HG03342 (cell line): ENCODE results near the gene LGALS4.
"Not testable (repeated sequence)": the region's sequence is repeated elsewhere in the genome, so short reads cannot be mapped to it uniquely, and the experiment has no call there.

ENCODE experiments used
- ATAC-seq: cut with Tn5 transposase; IDR thresholded peaks from one replicate; pipeline ENCODE4 v1.9.1; 2021; ENCODE audit warnings: mild to moderate bottlenecking, moderate library complexity; ENCODE audit not compliant: unreplicated experiment

The LGALS4 gene

DNA sequence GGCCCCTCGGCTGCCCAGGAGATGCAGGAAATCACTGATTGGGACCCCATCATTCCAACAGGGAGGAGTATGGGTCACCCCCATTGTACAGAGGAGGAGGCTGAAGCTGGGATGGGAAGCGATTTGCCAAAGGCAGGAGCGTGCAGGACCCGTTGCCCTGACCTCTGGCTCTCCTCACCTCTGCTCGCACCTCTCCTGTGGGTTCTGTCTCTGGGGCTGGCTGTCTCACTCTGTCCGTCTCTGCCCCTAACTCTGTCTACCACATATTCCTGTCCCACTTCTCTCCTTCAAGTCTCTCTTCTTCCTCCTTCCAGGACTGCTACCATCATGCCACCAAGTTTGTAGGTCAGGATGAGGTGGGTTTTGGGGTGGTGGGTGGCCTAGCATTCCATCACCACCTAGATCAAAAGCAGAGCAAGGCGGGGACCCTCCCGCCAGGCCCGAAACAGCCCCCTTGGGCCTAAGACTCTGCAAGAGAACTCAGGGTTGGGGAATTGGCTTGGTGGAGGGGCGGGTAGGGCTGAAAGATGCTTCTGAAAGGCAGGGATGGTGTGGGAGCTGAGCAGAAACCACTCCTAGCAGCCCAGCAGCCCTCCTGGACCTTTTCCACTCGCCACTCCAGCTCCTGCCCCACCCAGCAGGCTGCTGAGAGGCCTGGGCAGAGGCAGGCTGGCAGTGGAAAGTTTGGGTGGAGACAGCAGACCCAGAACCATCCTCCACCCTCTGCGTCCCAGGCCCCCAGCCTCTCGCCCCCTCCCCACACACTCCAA lies 38.4 kb downstream of the LGALS4 start:
- no peak for ATAC-seq

DNA sequence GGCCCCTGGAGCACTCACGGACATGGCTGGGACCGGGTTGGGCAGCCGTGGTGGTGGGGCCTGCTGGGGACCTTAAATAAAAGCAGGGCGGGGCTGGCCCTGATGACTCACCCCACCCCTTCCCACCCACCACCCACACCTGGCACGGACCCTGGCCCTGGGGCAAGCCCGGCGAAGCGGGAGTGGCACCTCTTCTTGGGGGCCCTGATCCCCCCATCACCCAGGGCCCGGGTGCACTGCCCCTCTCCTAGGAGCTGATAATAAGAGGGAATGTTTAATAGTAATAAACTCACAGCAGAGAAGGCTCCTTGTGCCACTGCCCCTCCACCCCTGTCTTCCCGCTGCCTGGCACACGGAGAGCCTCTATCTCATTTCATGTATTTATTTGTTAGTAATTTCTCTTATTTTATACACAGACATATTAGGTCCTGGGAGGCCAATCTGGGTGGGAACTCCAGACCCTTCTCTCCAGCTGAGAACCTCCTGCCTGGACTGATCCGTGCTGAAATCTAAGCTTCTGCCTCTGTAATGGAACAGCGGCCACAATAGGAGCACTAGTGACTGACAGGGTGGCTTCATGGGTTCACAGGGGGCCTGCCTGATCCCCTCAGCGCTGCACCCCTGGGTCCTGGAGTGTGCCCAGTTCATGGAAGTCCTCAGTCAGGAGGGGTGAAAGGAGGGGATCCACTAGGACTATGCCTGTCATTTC lies 39.1 kb downstream of the LGALS4 start, which contains the start of gene LGALS7:
LGALS7 (minus strand) TSS at position 49 of the 709 bp plus-strand sequence; CDS start at position 24, 25 bp downstream.
- no peak for ATAC-seq

DNA sequence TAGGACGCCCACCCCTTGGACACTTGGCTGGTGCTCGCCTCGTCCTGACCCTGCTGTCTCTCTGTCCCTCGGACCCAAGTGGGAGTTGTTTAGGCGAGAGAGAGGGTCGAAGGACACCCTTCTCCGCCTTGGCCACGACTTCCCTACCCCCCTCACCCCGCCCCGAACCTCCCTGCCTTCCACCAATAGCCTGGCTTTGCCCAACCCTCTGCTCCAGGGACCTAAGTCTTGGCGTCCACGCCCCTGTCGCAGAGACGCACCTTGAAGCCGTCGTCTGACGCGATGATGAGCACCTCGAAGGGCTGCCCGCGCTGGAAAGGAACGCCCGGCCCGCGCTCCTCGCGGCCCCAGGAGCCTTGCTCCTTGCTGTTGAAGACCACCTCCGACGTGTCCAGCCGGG lies 41.2 kb downstream of the LGALS4 start:
- not testable (repeated sequence) for ATAC-seq

DNA sequence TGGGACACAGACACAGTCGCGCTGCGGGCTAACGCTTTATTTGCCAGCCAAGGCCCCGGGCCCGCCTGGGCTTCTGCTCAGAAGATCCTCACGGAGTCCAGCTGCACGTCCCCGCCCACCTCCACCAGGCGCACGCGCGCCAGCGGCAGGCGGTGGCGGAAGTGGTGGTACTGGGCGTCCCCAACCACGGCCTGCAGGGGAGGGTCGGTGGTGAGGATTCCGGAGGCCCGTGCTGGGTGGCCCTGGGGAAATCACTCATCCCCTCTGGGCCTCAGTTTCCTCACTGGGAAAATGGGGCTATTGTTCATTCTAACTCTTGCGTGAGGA lies 41.8 kb downstream of the LGALS4 start:
- peak; percentile 44 for ATAC-seq

DNA sequence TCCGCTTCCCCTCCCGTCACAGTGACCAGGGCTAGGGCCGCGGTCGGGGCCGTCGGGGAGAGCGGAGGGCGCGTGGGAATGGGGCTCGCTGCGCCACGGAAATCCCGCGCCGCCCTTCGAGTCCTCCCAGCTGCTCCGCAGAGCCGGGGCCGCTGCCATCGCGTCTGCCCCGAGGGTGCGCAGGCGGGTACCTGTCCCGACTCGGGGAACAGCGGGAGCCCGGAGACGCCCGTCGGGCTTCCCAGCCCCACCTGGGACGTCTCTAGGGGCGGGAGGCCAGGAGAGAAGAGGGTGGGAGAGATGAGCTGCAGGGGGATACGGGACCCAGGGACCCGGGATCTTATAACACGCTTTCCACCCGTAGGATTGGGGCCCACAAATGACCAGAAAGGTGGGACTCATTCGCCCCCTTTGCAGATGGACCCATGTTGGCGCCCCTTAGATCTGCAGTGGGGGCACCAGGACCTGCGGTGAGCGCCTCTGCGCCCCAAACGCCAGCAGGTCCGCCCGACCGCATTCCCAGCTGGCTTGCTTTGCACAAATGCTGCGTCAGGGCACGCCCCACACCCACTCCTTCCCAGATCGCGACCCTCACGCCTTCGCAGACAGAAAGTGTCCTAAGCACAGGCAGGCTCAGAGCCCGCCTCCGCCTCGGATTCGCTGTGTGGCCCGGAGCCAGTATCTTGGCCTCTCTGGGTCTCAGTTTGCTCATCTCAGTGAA lies 42.4 kb downstream of the LGALS4 start:
- ATAC-seq, result peak; percentile 13

DNA sequence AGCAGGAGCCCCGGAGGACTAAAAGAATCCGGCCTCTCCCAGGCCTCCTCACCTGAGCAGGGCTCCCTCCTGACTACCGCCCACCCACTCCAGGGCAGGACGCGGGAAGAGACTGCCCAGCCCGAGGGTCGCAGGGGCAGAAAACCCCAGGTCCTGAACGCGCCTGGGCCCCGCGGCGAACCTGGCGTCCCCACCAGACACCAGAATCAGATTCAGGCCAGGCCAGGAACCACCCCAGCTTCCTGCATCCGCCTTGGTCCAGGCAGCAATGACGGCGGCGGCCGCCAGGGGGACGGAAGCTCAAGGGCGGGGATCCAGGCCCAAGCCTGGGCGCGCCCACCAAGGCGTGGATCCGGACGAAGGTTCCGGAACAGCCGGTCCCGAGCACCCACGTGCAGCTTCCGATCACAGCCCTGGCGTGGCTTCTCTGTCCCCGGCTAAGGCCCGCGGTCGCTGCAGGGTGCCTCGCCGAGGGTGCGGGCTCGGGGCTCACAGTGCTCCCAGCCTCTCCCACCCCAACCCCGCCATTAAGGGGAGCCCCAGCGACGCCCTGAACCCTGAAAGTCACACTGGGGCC lies 43.0 kb downstream of the LGALS4 start:
- ATAC-seq, result peak; percentile 64

DNA sequence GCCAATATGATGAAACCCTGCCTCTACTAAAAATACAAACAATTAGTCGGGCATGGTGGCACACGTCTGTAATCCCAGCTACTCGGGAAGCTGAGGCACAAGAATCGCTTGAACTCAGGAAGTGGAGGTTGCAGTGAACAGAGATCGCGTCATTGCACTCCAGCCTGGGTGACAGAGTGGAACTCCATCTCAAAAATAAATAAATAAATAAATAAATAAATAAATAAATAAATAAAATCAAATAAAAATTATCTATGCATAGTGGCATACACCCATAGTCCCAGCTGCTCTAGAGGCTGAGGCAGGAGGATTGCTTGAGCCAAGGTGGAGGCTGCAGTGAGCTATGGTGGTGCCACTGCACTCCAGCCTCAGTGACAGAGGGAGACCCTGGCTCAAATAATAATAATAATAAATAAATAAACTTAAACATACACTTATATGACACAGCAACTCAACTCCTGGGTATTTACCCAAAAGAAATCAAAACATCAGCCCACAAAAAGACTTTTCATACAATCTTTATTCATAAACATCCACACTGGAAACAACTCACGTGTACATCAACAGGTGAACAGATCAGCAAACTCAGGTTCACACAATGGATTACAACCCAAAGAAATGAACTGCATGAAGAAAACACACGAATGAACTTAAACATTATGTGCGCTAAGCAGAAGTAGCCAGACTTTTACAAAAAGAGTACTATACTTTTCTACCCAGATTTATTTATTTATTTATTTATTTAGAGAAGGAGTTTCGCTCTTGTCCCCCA lies 46.3 kb downstream of the LGALS4 start:
- ATAC-seq, result no peak

DNA sequence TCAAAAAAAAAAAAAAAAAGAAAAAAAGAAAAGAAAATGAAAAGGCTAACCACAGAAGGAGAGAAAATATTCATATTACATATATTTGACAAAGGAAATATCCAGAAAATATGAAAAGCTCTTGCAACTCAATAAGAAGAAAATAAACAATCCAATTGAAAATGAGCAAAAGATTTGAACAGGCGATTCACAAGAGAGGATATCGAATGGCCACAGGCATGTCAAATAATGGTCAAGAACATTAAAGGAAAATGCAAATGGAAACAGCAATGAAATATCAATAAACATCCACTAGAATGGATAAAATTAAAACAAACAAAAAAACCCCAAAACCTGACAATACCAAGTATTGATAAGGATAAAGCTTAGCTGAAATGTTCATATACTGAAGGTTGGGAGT lies 47.5 kb downstream of the LGALS4 start:
- no peak for ATAC-seq

DNA sequence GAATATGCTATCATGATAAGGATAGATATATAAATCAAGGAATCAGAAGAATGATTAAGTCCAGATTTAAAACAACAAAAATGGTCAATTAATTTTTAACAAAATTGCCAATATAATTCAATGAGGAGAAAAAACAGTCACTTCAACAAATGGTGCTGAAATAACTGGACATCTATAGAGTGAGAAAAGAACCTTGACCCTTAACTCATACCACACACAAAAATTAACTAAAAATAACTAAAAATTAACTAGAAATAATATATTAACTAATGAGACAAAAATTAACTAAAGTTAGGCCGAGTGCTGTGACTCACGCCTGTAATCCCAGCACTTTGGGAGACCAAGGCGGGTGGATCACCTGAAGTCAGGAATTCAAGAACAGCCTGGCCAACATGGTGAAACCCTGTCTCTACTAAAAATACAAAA lies 48.9 kb downstream of the LGALS4 start:
- ATAC-seq, result no peak

DNA sequence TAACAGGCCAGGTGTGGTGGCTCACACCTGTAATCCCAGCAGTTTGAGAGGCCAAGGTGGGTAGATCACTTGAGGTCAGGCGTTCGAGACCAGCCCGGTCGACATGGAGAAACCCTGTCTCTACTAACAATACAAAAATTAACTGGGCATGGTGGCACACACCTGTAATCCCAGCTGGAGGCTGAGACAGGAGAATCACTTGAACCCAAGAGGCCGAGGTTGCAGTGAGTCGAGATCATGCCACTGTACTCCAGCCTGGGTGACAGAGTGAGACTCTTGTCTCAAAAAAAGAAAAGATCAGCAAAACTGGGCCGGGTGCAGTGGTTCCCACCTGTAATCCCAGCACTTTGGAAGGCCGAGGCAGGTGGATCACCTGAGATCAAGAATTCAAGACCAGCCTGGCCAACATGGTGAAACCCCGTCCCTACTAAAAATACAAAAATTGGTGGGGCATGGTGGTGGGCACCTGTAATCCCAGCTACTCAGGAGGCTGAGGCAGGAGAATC lies 50.8 kb downstream of the LGALS4 start:
- not testable (repeated sequence) for ATAC-seq

DNA sequence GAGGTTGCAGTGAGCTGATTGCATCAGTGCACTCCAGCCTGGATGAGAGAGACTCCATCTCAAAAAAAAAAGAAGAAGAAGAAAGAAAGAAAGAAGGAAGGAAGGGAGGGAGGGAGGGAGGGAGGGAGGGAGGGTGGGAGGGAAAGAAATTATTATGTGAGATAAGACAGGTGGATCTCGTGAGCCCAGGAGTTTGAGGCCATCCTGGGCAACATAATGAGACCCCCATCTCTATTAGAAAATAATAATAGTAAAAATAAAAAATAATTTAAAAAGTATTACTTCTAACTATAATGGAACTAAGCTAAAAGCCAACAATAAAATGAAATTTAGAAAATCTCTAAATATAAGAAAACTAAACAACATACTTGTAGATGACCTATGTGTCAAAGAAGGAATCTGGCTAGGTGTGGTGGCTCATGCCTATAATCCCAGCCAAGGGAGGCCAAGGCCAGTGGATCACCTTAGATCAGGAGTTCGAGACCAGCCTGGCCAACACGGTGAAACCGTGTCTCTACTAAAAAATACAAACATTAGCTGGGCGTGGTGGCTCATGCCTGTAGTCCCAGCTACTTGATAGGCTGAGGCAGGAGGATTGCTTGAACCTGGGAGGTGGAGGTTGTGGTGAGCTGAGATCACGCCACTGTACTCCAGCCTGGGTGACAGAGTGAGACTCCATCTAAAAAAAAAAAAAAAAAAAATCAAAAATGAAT lies 51.8 kb downstream of the LGALS4 start:
- ATAC-seq, result not testable (repeated sequence)

DNA sequence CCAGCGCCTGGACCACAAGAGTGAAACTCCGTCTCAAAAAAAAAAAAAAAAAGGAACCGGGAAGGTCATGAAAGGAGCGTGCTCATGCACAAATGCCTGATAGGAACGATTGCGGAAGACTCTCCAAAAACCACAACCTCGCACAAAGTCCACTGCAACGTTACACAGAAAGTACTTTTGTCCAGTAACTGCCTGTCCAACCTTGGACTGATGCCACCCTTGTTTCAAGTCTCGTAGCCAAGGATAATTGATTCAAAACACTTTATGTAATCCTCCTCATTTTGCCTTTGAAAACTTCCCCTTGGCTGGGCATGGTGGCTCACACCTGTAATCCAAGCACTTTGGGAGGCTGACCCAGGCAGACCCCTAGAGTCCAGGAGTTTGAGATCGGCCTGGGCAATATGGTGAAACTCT lies 53.1 kb downstream of the LGALS4 start:
- ATAC-seq, result no peak

DNA sequence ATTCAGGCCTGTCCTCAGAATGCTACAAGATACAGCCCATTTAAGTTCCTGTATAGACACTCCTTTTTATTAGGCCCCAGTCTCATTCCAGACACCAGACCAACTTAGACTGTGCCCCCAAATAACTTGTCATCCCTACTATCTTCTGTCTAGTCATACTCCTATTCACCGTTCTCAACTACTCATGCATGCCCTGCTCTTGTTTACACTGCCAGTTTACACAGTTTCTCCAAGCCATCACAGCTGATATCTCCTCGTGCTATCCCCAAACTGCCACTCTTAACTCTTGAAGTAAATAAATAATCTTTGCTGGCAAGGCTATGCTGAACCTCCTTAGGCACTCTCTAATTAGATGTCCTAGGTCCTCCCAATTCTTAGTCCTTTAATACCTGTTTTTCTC lies 58.5 kb downstream of the LGALS4 start:
- ATAC-seq, result not testable (repeated sequence)

DNA sequence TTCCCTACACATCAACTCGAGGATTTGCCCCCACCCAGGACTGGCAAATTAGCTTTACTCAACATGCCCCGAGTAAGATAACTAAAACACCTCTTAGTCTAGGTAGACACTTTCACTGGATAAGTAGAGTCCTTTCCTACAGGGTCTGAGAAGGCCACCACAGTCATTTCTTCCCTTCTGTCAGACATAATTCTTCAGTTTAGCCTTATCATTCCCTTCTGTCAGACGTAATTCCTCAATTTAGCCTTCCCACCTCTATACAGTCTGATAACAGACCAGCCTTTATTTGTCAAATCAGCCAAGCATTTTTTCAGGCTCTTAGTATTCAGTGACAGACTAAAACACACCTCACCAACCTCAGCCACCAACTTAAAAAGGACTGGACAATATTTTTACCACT lies 59.0 kb downstream of the LGALS4 start:
- ATAC-seq, result not testable (repeated sequence)
